DLD1 (cell line): Measurements from ENCODE around the gene MRPL18.
"Not testable (repeated sequence)": the region's sequence is repeated elsewhere in the genome, so short reads cannot be mapped to it uniquely, and the experiment has no call there.

ENCODE experiments used
- in situ Hi-C: cut with HindIII; loops from 2 replicates; pipeline ENCODE4 v1.10.0; 2017; ENCODE audit warnings: low sequenced_read_pairs

MRPL18 gene

GRCh38 chr6:159772196-159772595 is 18.1 kb upstream of the MRPL18 start:
- in situ Hi-C loops = no loop called here

- in situ Hi-C loops = no loop called here
These were observed 12.9 kb upstream of the MRPL18 start for GRCh38 chr6:159777240-159777904.

GRCh38 chr6:159778131-159778530 is 12.1 kb upstream of the MRPL18 start:
- in situ Hi-C loops = no loop called here

- in situ Hi-C loops = no loop called here
These were observed 11.6 kb upstream of the MRPL18 start for GRCh38 chr6:159778542-159779103.

GRCh38 chr6:159788276-159788675 is 2.0 kb upstream of the MRPL18 start:
- in situ Hi-C loops = no loop called here

- in situ Hi-C loops = no loop called here
These were observed 1.4 kb upstream of the MRPL18 start for GRCh38 chr6:159788753-159789376.

GRCh38 chr6:159789377-159790148 is 704 bp upstream of the MRPL18 start, which contains the start of gene TCP1:
TSS of gene TCP1 (minus strand) at chr6:159789602. CDS start at chr6:159789468, 134 bp downstream.
- in situ Hi-C loops = no loop called here

GRCh38 chr6:159790956-159791598 is 810 bp downstream of the MRPL18 start:
- in situ Hi-C loops = no loop called here

- in situ Hi-C loops = not testable (repeated sequence)
These were observed 4.7 kb downstream of the MRPL18 start for GRCh38 chr6:159794976-159795375.

GRCh38 chr6:159797554-159797953 is 7.3 kb downstream of the MRPL18 start:
- in situ Hi-C loops = no loop called here

- in situ Hi-C loops = no loop called here
These were observed 10.0 kb downstream of the MRPL18 start, which contains the start of gene PNLDC1 for GRCh38 chr6:159800141-159800865. TSS of gene PNLDC1 (plus strand) at chr6:159800276. CDS start at chr6:159800308, 32 bp downstream.

GRCh38 chr6:159801935-159802334 is 11.7 kb downstream of the MRPL18 start:
- in situ Hi-C loops = no loop called here

GRCh38 chr6:159804504-159804903 is 14.2 kb downstream of the MRPL18 start:
- in situ Hi-C loops = no loop called here

GRCh38 chr6:159805440-159806020 is 15.3 kb downstream of the MRPL18 start:
- in situ Hi-C loops = no loop called here

GRCh38 chr6:159806021-159806458 is 15.8 kb downstream of the MRPL18 start:
- in situ Hi-C loops = no loop called here

- in situ Hi-C loops = no loop called here
These were observed 17.0 kb downstream of the MRPL18 start for GRCh38 chr6:159807150-159807858.

GRCh38 chr6:159808647-159809046 is 18.4 kb downstream of the MRPL18 start:
- in situ Hi-C loops = no loop called here

GRCh38 chr6:159809149-159809548 is 18.9 kb downstream of the MRPL18 start:
- in situ Hi-C loops = no loop called here

GRCh38 chr6:159813781-159814180 is 23.5 kb downstream of the MRPL18 start:
- in situ Hi-C loops = no loop called here
